MV-4-11 (cell line): ENCODE data around the gene DDHD1.

Experiments
- DNase-seq: peaks from one replicate; lab custom pipeline; 2025; lab: John Stamatoyannopoulos, UW

Gene DDHD1

DNA sequence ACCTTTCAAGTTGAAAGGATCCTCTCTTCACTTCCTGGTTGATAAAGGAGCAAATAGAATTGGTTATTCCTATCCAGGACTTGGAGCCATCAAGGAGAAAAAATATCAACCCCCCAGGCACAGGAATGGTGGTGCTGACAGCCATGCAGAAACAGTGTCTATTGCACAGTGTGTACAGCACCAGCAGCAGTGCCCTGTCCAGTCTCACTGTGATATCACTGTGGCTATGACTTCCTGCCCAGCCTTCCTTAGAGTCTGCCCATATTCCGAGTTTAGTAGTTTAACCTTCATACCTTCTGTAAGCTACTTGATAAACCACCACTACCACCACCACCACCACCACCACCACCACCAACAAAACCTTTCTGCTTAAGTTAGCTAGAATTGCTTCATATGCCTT is 157.1 kb downstream of the DDHD1 start:
- no peak for DNase-seq

DNA sequence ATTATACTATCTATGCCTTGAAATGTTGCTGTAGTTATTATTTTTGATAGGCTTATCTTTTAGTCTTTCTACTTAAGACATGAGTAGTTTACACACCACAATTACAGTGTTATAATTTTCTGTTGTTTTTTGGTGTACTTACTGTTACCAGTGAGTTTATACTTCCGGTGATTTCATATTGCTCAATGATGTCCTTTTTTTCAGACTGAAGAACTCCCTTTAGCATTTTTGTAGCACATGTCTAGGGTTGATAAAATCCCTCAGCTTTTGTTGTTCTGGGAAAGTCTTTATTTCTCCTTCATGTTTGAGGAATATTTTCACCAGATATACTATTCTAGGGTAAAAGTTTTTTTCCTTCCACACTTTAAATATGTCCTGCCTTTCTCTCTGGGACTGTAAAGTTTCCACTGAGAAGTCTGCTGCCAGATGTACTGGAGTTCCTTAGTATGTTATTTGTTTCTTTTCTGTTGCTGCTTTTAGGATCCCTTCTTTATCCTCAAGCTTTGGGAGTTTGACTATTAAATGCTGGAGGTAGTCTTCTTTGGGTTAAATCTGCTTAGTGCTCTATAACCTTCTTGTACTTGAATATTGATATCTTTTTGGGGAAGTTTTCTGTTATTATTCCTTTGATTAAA is 160.8 kb downstream of the DDHD1 start:
- no peak for DNase-seq

DNA sequence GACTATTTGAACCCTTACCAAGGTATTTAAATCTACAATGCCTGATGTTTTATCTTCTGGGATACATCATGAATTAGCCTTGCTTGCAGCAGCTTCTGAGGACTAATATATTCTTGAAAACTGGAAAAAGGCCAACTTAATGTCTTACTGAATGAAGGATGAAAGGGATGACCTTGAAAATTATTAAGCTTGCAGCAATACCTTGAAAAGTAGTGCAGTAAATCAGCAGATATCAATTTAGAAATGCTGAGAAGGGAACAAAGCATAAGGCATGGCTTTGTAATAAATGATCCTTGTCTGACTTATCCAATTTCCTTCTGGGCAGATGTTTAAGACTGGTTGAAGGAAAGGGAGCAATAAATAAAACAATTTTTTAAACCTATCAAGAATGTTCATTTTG is 165.0 kb downstream of the DDHD1 start:
- DNase-seq = no peak

DNA sequence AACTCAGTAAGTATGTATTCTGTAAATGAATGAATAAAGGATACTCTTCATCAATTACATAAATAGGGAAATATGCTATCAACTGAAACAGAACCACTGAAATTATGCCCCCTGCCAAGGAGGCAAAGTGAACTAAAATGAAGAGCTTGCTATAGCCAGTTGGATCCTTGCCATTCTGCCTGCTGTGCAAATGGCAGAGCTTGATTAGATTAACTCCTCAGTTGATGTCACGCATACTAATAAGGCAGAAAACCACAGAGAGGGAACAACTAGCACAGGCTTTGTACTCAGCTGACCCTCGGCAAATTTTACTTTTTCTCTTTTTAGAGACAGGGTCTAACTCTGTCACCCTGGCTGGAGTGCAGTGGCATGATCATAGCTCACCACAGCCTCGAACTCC is 165.6 kb downstream of the DDHD1 start:
- no peak for DNase-seq

DNA sequence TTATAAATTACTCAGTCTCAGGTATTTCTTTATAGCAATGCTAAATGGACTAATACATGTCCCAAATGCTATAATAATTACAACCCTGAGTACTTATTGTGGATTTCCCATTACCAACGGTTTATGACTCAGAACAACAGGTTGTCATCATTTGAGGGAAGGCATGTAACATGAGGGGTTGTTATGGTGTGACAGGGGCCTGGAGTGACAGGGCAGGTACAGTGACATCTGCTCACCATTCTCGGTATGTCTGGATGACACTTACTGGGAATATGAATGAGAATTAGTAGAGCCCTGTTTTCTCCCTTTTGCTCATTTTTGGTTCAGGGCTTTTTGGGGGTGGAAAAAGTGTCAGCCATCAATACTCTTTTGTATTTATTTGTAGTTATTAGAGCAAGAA is 166.1 kb downstream of the DDHD1 start:
- DNase-seq = no peak
